GM12892 (cell line): ENCODE data around the gene DAP3.
"Not testable (repeated sequence)": the region's sequence is repeated elsewhere in the genome, so short reads cannot be mapped to it uniquely, and the experiment has no call there.

Source experiments
- DNase-seq: peaks from one replicate; pipeline ENCODE4 v3.0.0; 2011; ENCODE audit not compliant: insufficient read length
- FAIRE-seq: peaks from 2 replicates; lab custom pipeline; 2011; peaks lifted over from hg19 to GRCh38; lab: Jason Lieb, UNC
- POLR2A ChIP-seq: IDR thresholded peaks from 2 replicates; pipeline ENCODE4 v1.6.1; 2011; ENCODE audit warnings: low read depth, low read length, control low read depth
- POLR2AphosphoS5 ChIP-seq: IDR thresholded peaks from 2 replicates; pipeline ENCODE4 v1.6.1; 2011; ENCODE audit warnings: low read depth, low read length, control low read depth
- TAF1 ChIP-seq: IDR thresholded peaks from 2 replicates; pipeline ENCODE4 v1.6.1; 2011; ENCODE audit warnings: low read depth, mild to moderate bottlenecking, control low read depth, low read length, borderline replicate concordance

DAP3 gene

GRCh38 chr1:155652951-155653350, 35.9 kb upstream of the DAP3 start:
- TF ChIP-seq POLR2A (no peak), POLR2AphosphoS5 (no peak), TAF1 (no peak)
- DNase-seq: no peak
- FAIRE-seq: no peak

DNA sequence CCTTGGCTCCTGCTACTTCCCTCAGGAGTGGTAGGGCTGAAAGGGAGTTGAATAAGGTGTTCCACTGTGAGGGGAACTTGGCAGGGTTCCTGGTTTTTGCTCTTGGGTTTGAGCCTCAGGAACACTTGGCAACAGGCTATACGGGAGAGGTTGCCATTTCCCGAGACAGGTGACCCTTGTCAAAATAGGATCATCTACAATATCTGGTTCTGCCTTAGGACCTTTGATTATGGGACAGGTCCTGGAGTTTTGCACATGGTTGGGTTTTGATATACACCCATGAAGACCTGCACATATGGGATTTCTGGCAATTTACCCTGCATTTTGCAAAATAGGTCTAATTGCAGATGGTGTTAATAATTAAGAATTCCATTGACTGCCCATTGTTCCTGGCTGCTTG, 31.4 kb upstream of the DAP3 start:
- DNase-seq: no peak
- FAIRE-seq: no peak
- no peak for TF ChIP-seq POLR2A
- no peak for TF ChIP-seq TAF1
- TF ChIP-seq POLR2AphosphoS5: no peak

- DNase-seq, FAIRE-seq: not testable (repeated sequence)
Observed at GRCh38 chr1:155661239-155661638, 27.7 kb upstream of the DAP3 start.

GRCh38 chr1:155669233-155670162, 19.4 kb upstream of the DAP3 start:
- no peak for TF ChIP-seq POLR2A
- DNase-seq (no peak), FAIRE-seq (no peak)

DNA sequence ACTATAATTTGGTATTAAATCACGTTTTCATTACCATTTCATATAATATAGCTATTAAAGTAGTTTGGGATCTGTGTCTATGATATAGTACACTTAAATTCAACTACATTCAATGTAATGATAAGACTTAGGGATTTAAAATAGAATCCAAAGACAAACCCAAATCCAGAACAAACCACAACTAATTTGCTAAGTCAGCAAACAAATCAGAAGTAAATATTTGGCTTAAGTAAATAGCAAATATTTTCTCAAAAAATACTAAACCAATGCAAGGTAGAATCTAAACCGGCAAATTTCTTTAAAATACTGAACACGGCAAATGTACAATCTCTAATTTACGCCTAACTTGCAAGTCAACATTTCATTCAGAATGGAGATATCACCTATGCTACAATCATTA, 17.1 kb upstream of the DAP3 start:
- no peak for TF ChIP-seq TAF1
- no peak for TF ChIP-seq POLR2AphosphoS5
- TF ChIP-seq POLR2A: no peak
- FAIRE-seq: no peak

DNA sequence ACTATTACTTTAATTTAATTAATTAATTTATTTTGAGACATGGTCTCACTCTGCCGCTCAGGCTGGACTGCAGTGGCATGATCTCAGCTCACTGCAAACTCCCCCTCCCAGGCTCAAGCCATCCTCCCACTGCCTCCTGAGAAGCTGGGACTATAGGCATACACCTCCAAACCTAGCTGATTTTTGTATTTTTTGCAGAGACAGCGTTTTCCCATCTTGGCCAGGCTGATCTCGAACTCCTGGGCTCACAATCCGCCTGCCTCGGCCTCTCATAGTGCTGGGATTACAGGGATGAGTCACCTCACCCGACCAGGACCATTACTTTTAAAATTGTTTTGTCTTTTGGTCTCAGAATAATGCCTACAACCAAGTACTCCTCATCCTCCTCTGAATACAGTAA, 15.9 kb upstream of the DAP3 start:
- TF ChIP-seq POLR2A (no peak), POLR2AphosphoS5 (no peak), TAF1 (no peak)
- DNase-seq: no peak
- FAIRE-seq: no peak

More for the DNA sequence above, 17.1 kb upstream of the DAP3 start:
- DNase-seq: no peak

DNA sequence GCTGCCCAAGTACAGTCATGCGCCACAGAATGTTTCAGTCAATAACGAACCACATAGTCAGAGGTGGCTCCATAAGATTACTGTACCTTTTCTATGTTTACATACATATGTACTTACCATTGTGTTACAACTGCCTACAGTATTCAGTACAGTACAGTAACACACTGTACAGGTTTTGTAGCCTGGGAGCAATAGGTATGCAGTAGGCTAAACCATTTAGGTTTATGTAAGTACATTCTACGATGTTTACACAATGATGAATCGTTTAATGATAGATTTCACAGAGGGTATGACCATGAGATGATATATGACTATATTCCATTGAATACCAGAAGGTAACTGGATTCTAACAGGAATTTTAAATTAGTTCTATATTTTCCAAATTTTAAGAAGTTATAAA, 10.9 kb upstream of the DAP3 start:
- DNase-seq: no peak
- TF ChIP-seq POLR2AphosphoS5: no peak
- TF ChIP-seq POLR2A: no peak
- no peak for TF ChIP-seq TAF1
- FAIRE-seq: no peak

DNA sequence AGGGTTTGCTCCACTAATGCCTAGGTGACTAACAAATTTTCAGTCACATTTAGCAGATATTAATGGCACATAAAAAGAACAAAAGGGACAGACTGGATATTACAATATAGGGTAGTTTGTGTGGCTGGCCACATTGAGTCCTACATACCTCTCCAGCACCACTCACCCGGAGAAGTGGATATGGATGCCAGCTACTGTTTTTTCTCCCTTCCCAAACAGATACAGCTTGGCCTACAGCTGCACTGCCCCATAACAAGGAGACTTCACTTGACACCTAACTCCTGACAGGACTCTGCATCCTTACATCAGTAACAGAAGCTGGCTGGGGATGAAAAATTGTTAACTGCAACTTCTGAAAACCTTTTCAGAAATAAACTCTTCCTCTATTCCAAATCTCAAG, 9.9 kb upstream of the DAP3 start:
- not testable (repeated sequence) for FAIRE-seq

GRCh38 chr1:155680531-155680930, 8.4 kb upstream of the DAP3 start:
- FAIRE-seq (no peak), DNase-seq (no peak)
- no peak for TF ChIP-seq POLR2A
- TF ChIP-seq POLR2AphosphoS5: no peak
- TF ChIP-seq TAF1: no peak

More for the DNA sequence above, 9.9 kb upstream of the DAP3 start:
- DNase-seq: not testable (repeated sequence)

DNA sequence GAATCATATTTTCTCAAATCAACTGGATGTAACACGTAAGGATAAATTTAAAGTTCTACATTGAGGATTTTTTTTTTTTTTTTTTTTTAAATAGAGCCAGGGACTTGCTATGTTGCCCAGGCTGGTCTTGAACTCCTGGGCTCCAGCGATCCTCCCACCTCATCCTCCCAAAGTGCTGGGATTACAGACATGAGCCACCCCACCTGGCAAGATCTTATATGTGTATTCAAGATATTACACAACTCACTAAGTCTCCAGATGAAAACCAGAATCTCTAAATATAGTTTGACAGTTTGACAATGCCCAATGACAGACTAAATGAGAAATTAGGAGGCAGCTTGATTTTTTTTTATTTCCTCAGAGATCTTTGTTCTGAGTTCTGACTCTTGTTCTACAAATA, 7.1 kb upstream of the DAP3 start:
- TF ChIP-seq TAF1: no peak
- FAIRE-seq (no peak), DNase-seq (no peak)

- not testable (repeated sequence) for DNase-seq, FAIRE-seq
Observed at GRCh38 chr1:155687705-155688323, 1.1 kb upstream of the DAP3 start.

DNA sequence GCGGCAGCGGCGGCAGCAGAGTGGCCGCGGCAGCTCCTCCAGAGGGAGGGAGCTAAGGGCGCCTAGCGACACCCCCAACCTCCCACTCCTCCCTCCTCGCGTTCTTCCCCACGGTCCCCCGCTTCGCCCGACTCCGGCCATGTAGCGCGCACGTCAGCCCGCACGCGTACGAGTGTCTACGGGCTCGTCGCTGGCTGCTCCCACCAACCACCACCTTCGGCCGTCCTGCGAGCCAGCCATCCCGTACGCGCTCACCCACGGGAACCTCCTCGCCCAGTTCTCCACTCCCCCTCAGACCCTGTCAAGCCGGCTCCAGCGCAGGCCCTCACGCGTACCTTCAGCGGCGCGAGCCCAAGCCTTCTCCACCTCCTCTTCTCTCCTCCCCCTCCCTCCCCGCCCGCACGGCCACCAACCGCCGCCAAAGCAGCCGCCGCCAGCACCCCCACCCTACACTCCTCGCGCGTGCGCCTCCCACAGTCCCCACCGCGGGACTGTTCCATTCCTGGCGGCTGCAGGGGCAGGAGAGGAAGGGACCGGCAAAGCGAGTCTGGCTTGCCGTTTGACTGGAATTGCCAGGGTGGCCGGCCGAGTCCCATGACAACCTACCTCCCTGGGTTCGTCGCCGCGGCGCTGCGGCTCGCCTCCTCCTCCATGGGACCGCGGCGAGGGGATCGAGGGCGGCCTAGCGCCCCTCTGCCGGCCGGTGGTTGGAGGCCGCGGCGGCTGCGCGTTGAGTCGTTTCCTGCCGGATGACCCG, 389 bp upstream of the DAP3 start, which contains the start of gene YY1AP1:
YY1AP1 (minus strand) TSS at position 451 of the 757 bp plus-strand sequence. CDS start 8,338 bp downstream, outside the sequence.
- DNase-seq (peak; percentile 89), FAIRE-seq (no peak)
- no peak; the same call in 1 of the 2 replicates for TF ChIP-seq TAF1
- TF ChIP-seq POLR2A: peak; percentile 62; the same call in 1 of the 2 replicates

More at GRCh38 chr1:155687705-155688323, 1.1 kb upstream of the DAP3 start:
- TF ChIP-seq TAF1 (0 out of 2 replicates have a peak, but pooled peaks have one; percentile 57), POLR2AphosphoS5 (peak; percentile 64; the same call in 1 of the 2 replicates)
